Coronary artery (tissue), 2 donors: ENCODE measurements around the gene FURIN.

ENCODE experiments used
- DNase-seq: peaks from one replicate; pipeline ENCODE4 v3.0.0-alpha.2; 2017; ENCODE audit warnings: low spot score
- H3K27ac ChIP-seq, 2 donors: fragments of 200-600 bp; sonication (generic); one replicate each; pipeline ENCODE4 v1.5.1; 2016 to 2019
- H3K4me3 ChIP-seq: fragments of 200-600 bp; sonication (generic); 2 replicates; pipeline ENCODE4 v1.5.1; 2016; ENCODE audit warnings: mild to moderate bottlenecking, moderate library complexity
- TF ChIP-seq, protein P1 (sequence below): fragments of 200-600 bp; sonication (generic); IDR thresholded peaks from one replicate; pipeline ENCODE4 v1.5.1; 2019; ENCODE audit warnings: antibody characterized with exemption

The FURIN gene

DNA sequence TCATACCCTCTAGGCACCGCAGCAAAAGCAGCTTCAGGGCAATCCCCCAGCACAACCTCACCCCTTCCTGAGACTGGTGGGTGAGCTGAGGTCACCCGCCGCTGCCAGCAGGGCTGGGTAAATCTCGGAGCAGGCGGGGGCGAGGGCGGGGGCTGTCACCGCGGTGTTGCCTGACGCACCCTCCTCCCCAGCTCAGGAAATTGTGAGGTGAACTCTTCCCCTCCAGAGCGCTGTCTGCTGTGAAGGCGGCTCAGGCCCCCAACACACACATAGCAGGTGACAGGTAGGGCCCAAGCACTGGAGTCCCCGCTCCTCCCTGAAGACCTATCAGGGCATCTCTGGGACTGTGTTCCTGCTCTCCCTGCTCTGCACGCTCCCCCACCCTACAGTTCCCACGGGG lies 30.2 kb upstream of the FURIN start:
- TF ChIP-seq, protein P1, sequence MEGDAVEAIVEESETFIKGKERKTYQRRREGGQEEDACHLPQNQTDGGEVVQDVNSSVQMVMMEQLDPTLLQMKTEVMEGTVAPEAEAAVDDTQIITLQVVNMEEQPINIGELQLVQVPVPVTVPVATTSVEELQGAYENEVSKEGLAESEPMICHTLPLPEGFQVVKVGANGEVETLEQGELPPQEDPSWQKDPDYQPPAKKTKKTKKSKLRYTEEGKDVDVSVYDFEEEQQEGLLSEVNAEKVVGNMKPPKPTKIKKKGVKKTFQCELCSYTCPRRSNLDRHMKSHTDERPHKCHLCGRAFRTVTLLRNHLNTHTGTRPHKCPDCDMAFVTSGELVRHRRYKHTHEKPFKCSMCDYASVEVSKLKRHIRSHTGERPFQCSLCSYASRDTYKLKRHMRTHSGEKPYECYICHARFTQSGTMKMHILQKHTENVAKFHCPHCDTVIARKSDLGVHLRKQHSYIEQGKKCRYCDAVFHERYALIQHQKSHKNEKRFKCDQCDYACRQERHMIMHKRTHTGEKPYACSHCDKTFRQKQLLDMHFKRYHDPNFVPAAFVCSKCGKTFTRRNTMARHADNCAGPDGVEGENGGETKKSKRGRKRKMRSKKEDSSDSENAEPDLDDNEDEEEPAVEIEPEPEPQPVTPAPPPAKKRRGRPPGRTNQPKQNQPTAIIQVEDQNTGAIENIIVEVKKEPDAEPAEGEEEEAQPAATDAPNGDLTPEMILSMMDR, result no peak
- Histone ChIP-seq H3K4me3 (no peak overlapping the region), H3K27ac (no peak overlapping the region)
- DNase-seq, result no peak

DNA sequence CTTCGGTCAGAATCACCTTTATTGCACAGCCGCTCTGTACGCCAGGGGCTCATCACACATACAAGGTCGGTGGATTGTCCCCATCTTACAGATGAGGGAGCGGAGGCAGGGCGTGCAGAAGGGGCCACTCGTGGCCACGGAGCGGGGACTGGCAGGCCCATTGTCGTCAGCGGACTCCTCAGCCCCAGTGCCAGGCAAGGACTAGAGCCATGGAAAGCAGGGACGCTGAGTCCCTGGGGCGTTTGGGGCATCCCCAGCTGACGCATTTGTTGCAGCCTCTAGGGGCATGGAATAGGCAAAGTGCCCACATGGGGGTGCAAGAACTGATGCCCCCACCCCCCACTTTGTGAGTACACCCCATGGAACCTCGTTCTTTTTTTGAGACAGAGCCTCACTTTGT lies 29.8 kb upstream of the FURIN start:
- TF ChIP-seq, protein P1, result no peak
- no peak overlapping the region for H3K4me3 ChIP-seq
- H3K27ac ChIP-seq, result no peak overlapping the region
- no peak for DNase-seq

DNA sequence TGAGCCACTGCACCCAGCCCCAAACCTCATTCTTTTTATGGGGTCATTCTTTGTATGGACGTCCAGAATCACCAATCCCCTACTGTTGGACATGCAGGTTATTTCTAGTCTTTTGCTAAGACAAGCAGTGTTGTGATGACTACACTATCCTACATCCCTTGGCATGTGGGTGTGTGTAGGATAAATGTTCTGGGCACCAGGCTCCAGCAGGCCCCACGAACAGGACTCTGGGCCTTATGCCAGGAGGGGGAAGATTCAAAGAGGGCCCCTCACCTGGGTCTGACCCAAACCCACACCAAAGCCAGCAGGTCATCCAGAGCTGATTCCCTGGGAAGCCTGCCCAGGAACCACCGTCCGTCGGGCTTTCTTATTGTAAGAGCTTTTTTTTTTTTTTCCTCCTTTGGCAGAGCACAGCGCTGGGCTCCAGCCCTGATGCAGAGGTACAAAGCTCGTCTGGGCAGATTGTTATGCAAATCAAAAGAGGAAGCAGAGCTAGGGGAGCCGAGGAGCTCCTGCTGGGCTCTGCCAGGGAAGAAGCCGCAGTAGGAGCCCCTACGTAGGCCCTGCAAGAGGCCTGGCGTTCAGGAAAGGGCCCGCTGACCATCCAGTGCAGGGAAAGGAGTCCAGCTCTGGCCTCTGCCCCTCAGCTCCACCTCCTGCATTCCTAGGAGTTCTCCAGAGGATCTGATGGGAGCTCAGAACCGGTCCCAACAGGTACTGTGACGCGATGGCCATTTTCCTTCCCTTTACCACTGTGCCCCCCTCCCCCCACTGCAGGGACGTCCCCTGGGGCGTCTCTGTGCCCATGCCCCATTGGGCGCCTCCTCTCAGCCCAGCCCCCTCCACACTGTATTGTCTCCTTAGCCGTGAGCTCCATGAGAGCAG lies 29.0 kb upstream of the FURIN start:
- TF ChIP-seq, protein P1, result no peak
- Histone ChIP-seq H3K4me3 (no peak overlapping the region), H3K27ac (no peak overlapping the region)
- DNase-seq, result no peak

DNA sequence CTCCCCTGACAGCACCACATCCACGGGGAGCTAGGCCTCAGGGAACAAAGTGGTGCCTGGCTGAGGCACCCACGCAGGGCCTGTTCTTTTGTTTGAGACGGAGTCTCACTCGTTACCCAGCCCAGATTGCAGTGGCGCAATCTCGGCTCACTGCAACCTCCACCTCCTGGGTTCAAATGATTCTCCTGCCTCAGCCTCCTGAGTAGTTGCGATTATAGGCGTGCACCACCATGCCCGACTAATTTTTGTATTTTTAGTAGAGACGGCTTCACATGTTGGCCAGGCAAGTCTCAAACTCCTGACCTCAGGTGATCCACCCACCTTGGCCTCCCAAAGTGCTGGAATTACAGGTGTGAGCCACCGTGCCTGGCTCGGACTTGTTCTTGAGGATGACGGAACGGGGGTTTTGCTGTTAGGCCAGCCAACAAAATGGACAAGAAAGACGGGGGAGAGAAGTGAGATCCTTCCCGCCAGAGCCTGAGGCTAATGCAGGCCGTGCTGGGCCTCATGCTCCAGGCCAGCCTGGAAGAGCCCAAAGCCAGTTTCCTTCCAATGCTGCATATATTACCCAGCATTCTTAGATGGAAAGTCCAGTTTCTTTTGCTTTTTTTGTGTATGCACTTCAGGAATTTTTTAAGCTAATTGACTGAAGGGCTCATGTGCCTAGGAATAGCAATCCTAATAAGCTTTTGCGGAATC lies 28.1 kb upstream of the FURIN start:
- TF ChIP-seq, protein P1, result no peak
- DNase-seq, result no peak
- Histone ChIP-seq H3K4me3 (no peak overlapping the region), H3K27ac (no peak overlapping the region)

DNA sequence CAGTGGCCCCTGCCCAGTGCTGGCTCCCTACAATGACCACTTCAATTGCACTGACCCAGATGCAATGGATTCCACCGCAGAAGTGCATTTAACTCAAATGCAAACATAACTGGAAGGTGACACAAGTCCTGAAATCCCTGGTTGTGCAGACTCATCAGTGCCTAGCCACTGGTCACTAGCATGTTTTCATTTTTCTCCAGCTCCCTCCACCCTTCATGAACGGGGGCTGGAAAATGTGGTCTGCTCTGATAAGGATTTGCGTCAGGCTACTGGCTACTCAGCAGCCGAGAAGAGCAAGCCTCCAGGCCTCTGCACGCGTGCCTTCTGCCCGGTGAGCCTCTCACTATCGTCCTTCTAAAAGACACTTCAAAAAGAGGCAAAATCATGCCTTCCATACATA lies 27.4 kb upstream of the FURIN start:
- TF ChIP-seq, protein P1, result no peak
- Histone ChIP-seq H3K27ac (no peak overlapping the region), H3K4me3 (no peak overlapping the region)
- DNase-seq, result no peak

DNA sequence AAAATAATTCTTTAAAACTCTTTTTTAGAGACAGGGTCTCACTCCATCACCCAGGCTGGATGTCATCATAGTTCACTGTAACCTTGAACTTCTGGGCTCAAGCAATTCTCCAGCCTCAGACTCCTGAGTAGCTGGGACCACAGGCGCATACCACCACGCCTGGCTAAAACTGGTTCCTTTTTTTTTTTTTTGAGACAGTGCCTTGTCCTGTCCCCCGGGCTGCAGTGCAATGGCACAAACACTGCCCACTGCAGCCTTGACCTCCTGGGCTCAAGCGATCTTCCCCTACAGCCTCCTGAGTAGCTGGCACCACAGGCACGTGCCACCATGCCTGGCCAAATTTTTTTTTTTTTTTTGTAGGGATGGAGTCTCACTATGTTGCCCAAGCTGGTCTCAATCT lies 23.7 kb upstream of the FURIN start:
- DNase-seq, result no peak
- TF ChIP-seq, protein P1, result no peak
- no peak overlapping the region for H3K27ac ChIP-seq
- H3K4me3 ChIP-seq, result no peak overlapping the region
